Cardiac septum (tissue), 1 donor: ENCODE data around the gene JUND. TPM values are rescaled to one million over a fixed set of nuclear protein-coding genes. Genes with fewer than 3 reads are reported as not detected.

Experiments
- DNase-seq: peaks from one replicate; pipeline ENCODE4 v3.0.0-alpha.2; 2020; ENCODE audit warnings: low spot score
- intact Hi-C: fragments of 100-400 bp; cut with DNase I; formaldehyde crosslinking; loops from one replicate; pipeline ENCODE4 v1.14.0; 2022
- total RNA-seq: library from RNA; stranded (reverse); fragmentation: NEBNext Ultra II Directional; extraction: Animal tissue kit (Norgen Biotek cat#: 25700); gene quantifications from one replicate; pipeline ENCODE4 v1.2.1, GENCODE V29; 2021
- donor health status: DM: no; HTN: no; CAD: no.

Gene JUND
- total RNA-seq, 1 donor from 2014 or later, result 140 TPM

GRCh38 chr19:18278521-18279265 lies 2.7 kb downstream of the JUND start:
- intact Hi-C loops, result loop anchor here (1.0 to 5.0 kb wide), 4 partner anchors 45 to 139 kb away; partner anchors contain the start of genes LSM4, RAB3A and SSBP4
- no peak for DNase-seq

GRCh38 chr19:18274781-18275356 lies 6.6 kb downstream of the JUND start:
- peak; percentile 91 for DNase-seq
- intact Hi-C loops, result loop anchor here (5.0 kb wide), 1 partner anchor 142 kb away; the partner anchor contains the start of gene SSBP4

GRCh38 chr19:18274219-18274780 lies 7.1 kb downstream of the JUND start, which contains the start of gene IQCN:
Gene IQCN, minus strand, starts transcription at chr19:18274452. Its CDS starts 4,974 bp downstream, at chr19:18269478.
- intact Hi-C loops, result no loop called here
- DNase-seq, result no peak

GRCh38 chr19:18273561-18274218 lies 7.7 kb downstream of the JUND start:
- no peak for DNase-seq
- intact Hi-C loops, result no loop called here

GRCh38 chr19:18271433-18271841 lies 10.0 kb downstream of the JUND start:
- no peak for DNase-seq
- intact Hi-C loops, result no loop called here

- no peak for DNase-seq
- intact Hi-C loops, result no loop called here
Observed at GRCh38 chr19:18270326-18270725, 11.1 kb downstream of the JUND start.

- intact Hi-C loops, result no loop called here
- no peak for DNase-seq
Observed at GRCh38 chr19:18269070-18269723, 12.2 kb downstream of the JUND start.

GRCh38 chr19:18266771-18267686 lies 14.4 kb downstream of the JUND start:
- no peak for DNase-seq
- intact Hi-C loops, result no loop called here

- intact Hi-C loops, result no loop called here
- no peak for DNase-seq
Observed at GRCh38 chr19:18265582-18265981, 15.8 kb downstream of the JUND start.

- no peak for DNase-seq
- intact Hi-C loops, result no loop called here
Observed at GRCh38 chr19:18264971-18265540, 16.4 kb downstream of the JUND start.

GRCh38 chr19:18264137-18264854 lies 17.1 kb downstream of the JUND start:
- intact Hi-C loops, result no loop called here
- DNase-seq, result no peak

GRCh38 chr19:18263324-18264136 lies 17.9 kb downstream of the JUND start:
- intact Hi-C loops, result no loop called here
- DNase-seq, result no peak

GRCh38 chr19:18262917-18263316 lies 18.5 kb downstream of the JUND start:
- DNase-seq, result no peak
- intact Hi-C loops, result no loop called here

GRCh38 chr19:18262144-18262543 lies 19.3 kb downstream of the JUND start:
- intact Hi-C loops, result no loop called here
- DNase-seq, result no peak

- intact Hi-C loops, result no loop called here
- no peak for DNase-seq
Observed at GRCh38 chr19:18261474-18261873, 19.9 kb downstream of the JUND start.

GRCh38 chr19:18259893-18260292 lies 21.5 kb downstream of the JUND start:
- no peak for DNase-seq
- intact Hi-C loops, result no loop called here
